DND-41 (cell line): ENCODE measurements around the gene CCDC92B.

Source experiments
- EZH2 ChIP-seq: IDR thresholded peaks from 3 replicates; pipeline ENCODE4 v1.6.1; 2012; ENCODE audit warnings: borderline replicate concordance, low read depth, mild to moderate bottlenecking, moderate library complexity, low read length, inconsistent platforms; ENCODE audit not compliant: severe bottlenecking
- TF ChIP-seq, protein P1 (sequence below): IDR thresholded peaks from 2 replicates; pipeline ENCODE4 v1.5.1; 2012; ENCODE audit warnings: borderline replicate concordance, low read length, moderate library complexity, mild to moderate bottlenecking; ENCODE audit not compliant: poor library complexity, severe bottlenecking; ENCODE audit errors: extremely low read depth

DNA sequence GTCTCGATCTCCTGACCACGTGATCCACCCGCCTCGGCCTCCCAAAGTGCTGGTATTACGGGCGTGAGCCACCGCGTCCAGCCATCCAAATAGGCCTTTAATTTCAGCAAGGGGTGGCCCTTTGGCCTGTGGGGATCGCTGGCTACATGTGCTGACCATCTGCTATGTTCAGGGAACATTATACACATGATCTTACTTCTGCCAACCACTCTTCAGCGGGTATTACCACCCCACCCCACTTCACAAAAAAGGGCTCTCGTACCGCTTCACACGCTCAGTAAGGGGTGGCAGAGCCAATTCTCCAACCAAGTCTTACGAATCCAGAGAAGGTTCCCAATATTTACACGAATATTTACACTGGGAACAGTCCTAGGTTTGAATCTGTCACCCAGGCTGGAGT, 11.8 kb downstream of the CCDC92B start:
- TF ChIP-seq, protein P1, sequence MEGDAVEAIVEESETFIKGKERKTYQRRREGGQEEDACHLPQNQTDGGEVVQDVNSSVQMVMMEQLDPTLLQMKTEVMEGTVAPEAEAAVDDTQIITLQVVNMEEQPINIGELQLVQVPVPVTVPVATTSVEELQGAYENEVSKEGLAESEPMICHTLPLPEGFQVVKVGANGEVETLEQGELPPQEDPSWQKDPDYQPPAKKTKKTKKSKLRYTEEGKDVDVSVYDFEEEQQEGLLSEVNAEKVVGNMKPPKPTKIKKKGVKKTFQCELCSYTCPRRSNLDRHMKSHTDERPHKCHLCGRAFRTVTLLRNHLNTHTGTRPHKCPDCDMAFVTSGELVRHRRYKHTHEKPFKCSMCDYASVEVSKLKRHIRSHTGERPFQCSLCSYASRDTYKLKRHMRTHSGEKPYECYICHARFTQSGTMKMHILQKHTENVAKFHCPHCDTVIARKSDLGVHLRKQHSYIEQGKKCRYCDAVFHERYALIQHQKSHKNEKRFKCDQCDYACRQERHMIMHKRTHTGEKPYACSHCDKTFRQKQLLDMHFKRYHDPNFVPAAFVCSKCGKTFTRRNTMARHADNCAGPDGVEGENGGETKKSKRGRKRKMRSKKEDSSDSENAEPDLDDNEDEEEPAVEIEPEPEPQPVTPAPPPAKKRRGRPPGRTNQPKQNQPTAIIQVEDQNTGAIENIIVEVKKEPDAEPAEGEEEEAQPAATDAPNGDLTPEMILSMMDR, result no peak
- no peak for TF ChIP-seq EZH2
